ENCODE results near the gene NAA15. TPM values are rescaled to one million over a fixed set of nuclear protein-coding genes. Genes with fewer than 3 reads are reported as not detected.
A peak's percentile ranks its signal among the peaks of the same experiment; 100 is the strongest.

The NAA15 gene
- total RNA-seq, 1 donor from 2014 or later, result 35.8 TPM

- FAIRE-seq (no peak), DNase-seq (ENCODE audit: low read depth) (no peak)
- Histone ChIP-seq H3K36me3 (ENCODE audit: control insufficient read depth, insufficient read depth, low read length) (peaks cover 3% of the 10 kb centered on the region), H3K4me3 (ENCODE audit: low read depth, low read length) (no peak overlapping the region), H3K27me3 (ENCODE audit: control insufficient read depth, insufficient read depth, low read length) (no peaks in the 10 kb centered on the region)
- TF ChIP-seq CTCF (IDR thresholded peaks at IDR 0.05; ENCODE audit: insufficient read depth, low read length, severe bottlenecking), result no peak
These were observed 88.7 kb downstream of the NAA15 start for GRCh38 chr4:139389991-139390390.

- Histone ChIP-seq H3K4me3 (ENCODE audit: low read depth, low read length) (no peak overlapping the region), H3K27me3 (ENCODE audit: control insufficient read depth, insufficient read depth, low read length) (no peaks in the 10 kb centered on the region), H3K36me3 (ENCODE audit: control insufficient read depth, insufficient read depth, low read length) (no peaks in the 10 kb centered on the region)
- DNase-seq (ENCODE audit: low read depth) (no peak), FAIRE-seq (no peak)
- no peak for TF ChIP-seq CTCF (IDR thresholded peaks at IDR 0.05; ENCODE audit: insufficient read depth, low read length, severe bottlenecking)
These were observed 90.4 kb downstream of the NAA15 start for GRCh38 chr4:139391731-139392130.

- no peaks in the 10 kb centered on the region for H3K36me3 ChIP-seq (ENCODE audit: control insufficient read depth, insufficient read depth, low read length)
- no peak for FAIRE-seq
- TF ChIP-seq CTCF (IDR thresholded peaks at IDR 0.05; ENCODE audit: insufficient read depth, low read length, severe bottlenecking), result no peak
- peak; percentile 48 for DNase-seq (ENCODE audit: low read depth)
- H3K27me3 ChIP-seq (ENCODE audit: control insufficient read depth, insufficient read depth, low read length), result no peaks in the 10 kb centered on the region
- no peak overlapping the region for H3K4me3 ChIP-seq (ENCODE audit: low read depth, low read length)
These were observed 91.5 kb downstream of the NAA15 start for GRCh38 chr4:139392797-139393196.

DNA sequence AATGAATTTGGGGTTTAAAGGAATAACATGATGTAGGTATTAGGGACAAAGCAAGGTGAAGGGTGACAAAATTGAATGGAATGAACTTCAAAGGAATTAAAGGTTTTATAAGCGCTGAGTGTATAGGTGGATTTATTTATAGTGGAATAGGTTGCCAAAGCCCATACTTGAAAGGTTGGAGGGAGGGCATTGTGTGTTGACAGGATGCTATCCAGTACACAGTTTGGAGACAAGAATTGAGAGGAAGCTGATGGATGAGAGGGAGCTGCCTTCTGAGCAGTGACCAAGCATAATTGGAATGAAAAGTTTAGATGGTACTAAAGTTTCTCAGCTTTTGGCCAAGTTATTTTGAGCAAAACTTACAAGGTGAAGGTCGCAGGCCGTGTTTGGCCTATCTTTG lies 100.1 kb downstream of the NAA15 start:
- Histone ChIP-seq H3K27me3 (ENCODE audit: control insufficient read depth, insufficient read depth, low read length) (no peaks in the 10 kb centered on the region), H3K36me3 (ENCODE audit: control insufficient read depth, insufficient read depth, low read length) (no peaks in the 10 kb centered on the region), H3K4me3 (ENCODE audit: low read depth, low read length) (no peak overlapping the region)
- FAIRE-seq, result no peak
- no peak for TF ChIP-seq CTCF (IDR thresholded peaks at IDR 0.05; ENCODE audit: insufficient read depth, low read length, severe bottlenecking)
- no peak for DNase-seq (ENCODE audit: low read depth)

DNA sequence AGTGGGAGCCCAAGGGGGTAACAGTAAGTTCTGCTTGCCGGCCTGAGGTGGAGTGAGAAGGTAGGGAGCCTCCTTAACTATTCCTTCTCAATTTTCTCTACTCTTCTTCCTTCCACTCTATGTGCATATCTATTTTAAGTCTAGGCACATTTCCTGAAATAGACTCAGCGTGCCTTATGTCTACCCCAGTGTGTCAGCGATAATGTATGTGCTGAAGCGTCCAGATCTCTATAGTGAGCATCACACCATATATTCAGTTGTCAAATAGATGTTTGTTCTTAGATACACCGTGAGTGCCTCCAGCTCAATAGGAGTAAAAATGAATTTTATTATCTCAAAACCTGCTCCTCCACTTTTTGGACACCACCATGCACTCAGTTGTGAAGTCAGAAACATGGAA lies 101.1 kb downstream of the NAA15 start:
- no peaks in the 10 kb centered on the region for H3K36me3 ChIP-seq (ENCODE audit: control insufficient read depth, insufficient read depth, low read length)
- H3K4me3 ChIP-seq (ENCODE audit: low read depth, low read length), result no peak overlapping the region
- FAIRE-seq (no peak), DNase-seq (ENCODE audit: low read depth) (no peak)
- no peaks in the 10 kb centered on the region for H3K27me3 ChIP-seq (ENCODE audit: control insufficient read depth, insufficient read depth, low read length)
- TF ChIP-seq CTCF (IDR thresholded peaks at IDR 0.05; ENCODE audit: insufficient read depth, low read length, severe bottlenecking), result no peak

- H3K36me3 ChIP-seq (ENCODE audit: control insufficient read depth, insufficient read depth, low read length), result no peaks in the 10 kb centered on the region
- TF ChIP-seq CTCF (IDR thresholded peaks at IDR 0.05; ENCODE audit: insufficient read depth, low read length, severe bottlenecking), result no peak
- DNase-seq (ENCODE audit: low read depth) (no peak), FAIRE-seq (no peak)
- H3K27me3 ChIP-seq (ENCODE audit: control insufficient read depth, insufficient read depth, low read length), result no peaks in the 10 kb centered on the region
- H3K4me3 ChIP-seq (ENCODE audit: low read depth, low read length), result no peak overlapping the region
These were observed 102.2 kb downstream of the NAA15 start for GRCh38 chr4:139403462-139403861.

All from bronchial epithelial cell (primary cell).